H1 (cell line): ENCODE results near the gene TCN2.

ENCODE experiments used
- CHD1 ChIP-seq: IDR thresholded peaks from 2 replicates; pipeline ENCODE4 v1.6.1; 2012; ENCODE audit warnings: low read depth, low read length, improper control_type of control experiment
- CTCF ChIP-seq, 3 experiments: IDR thresholded peaks; 1 replicate in 2 of 3; 2 replicates in 1 of 3; pipeline versions ENCODE4 v1.5.1 to v1.6.1; 2011; ENCODE audit warnings: low read length in 3 of 3, mild to moderate bottlenecking in 3 of 3, inconsistent platforms in 2 of 3, low read depth in 1 of 3, moderate library complexity in 1 of 3; ENCODE audit not compliant: insufficient read depth in 1 of 3; ENCODE audit errors: control extremely low read depth in 1 of 3
- EZH2 ChIP-seq: fragments of 200-600 bp; sonication (generic); IDR thresholded peaks from 2 replicates; pipeline ENCODE4 v1.7.1; 2012; ENCODE audit warnings: low read depth, mild to moderate bottlenecking, moderate library complexity, low read length, inconsistent platforms; ENCODE audit not compliant: severe bottlenecking
- MAFK ChIP-seq: IDR thresholded peaks from 2 replicates; pipeline ENCODE4 v1.6.1; 2012; ENCODE audit warnings: low read depth, mild to moderate bottlenecking, improper control_type of control experiment, low read length
- POLR2AphosphoS5 ChIP-seq: IDR thresholded peaks from 2 replicates; pipeline ENCODE4 v1.6.1; 2011; ENCODE audit warnings: low read depth, low read length

GRCh38 chr22:30562366-30562765 is 44.6 kb upstream of the TCN2 start:
- no peak for TF ChIP-seq CTCF (IDR thresholded peaks at IDR 0.05; ENCODE audit: control extremely low read depth in 1 of 3, insufficient read depth in 1 of 3, low read depth in 1 of 3, low read length in 3 of 3)
- TF ChIP-seq CHD1, result no peak
- no peak for TF ChIP-seq EZH2
- TF ChIP-seq MAFK, result no peak
- TF ChIP-seq POLR2AphosphoS5, result no peak
